HepG2 (cell line): Measurements from ENCODE around the gene CHMP6. TPM values are rescaled to one million over a fixed set of nuclear protein-coding genes. Genes with fewer than 3 reads are reported as not detected.

ENCODE experiments used
- ELF3 ChIP-seq: IDR thresholded peaks from 2 replicates; pipeline ENCODE4 v1.6.1; 2016; ENCODE audit warnings: missing genetic modification reagents, missing compliant biosample characterization
- ELF4 ChIP-seq: sonication (generic); formaldehyde crosslinking; IDR thresholded peaks from 2 replicates; pipeline ENCODE4 v1.5.0; 2020; ENCODE audit warnings: missing genetic modification reagents, mild to moderate bottlenecking, moderate library complexity, borderline replicate concordance
- HMG20A ChIP-seq: IDR thresholded peaks from 2 replicates; pipeline ENCODE4 v1.6.1; 2016; ENCODE audit warnings: borderline replicate concordance
- HNRNPL ChIP-seq: fragments of 200-400 bp; formaldehyde crosslinking; IDR thresholded peaks from 2 replicates; pipeline ENCODE4 v1.6.1; 2017; ENCODE audit warnings: mild to moderate bottlenecking, low read depth, low read length
- IKZF1 ChIP-seq: fragments of 450-650 bp; IDR thresholded peaks from 2 replicates; pipeline ENCODE4 v1.7.1; 2016
- KDM5B ChIP-seq: sonication (generic); formaldehyde crosslinking; IDR thresholded peaks from 2 replicates; pipeline ENCODE4 v1.4.0; 2020; ENCODE audit warnings: missing genetic modification reagents, mild to moderate bottlenecking, borderline replicate concordance
- NFKB2 ChIP-seq: sonication (generic); formaldehyde crosslinking; IDR thresholded peaks from 2 replicates; pipeline ENCODE4 v1.4.0; 2020; ENCODE audit warnings: missing genetic modification reagents, borderline replicate concordance
- NFYB ChIP-seq: sonication (generic); formaldehyde crosslinking; IDR thresholded peaks from 2 replicates; pipeline ENCODE4 v1.4.0; 2020; ENCODE audit warnings: missing genetic modification reagents
- RNF2 ChIP-seq: fragments of 450-650 bp; conservative IDR thresholded peaks from 2 replicates; pipeline ENCODE4 v1.6.1; 2016; ENCODE audit warnings: low read depth
- SALL1 ChIP-seq: sonication (generic); formaldehyde crosslinking; IDR thresholded peaks from 2 replicates; pipeline ENCODE4 v1.8.0; 2022; ENCODE audit warnings: mild to moderate bottlenecking, missing genetic modification reagents
- SMAD1 ChIP-seq: sonication (generic); formaldehyde crosslinking; IDR thresholded peaks from 2 replicates; pipeline ENCODE4 v1.4.0; 2020; ENCODE audit warnings: missing genetic modification reagents, low read depth, mild to moderate bottlenecking, borderline replicate concordance
- SMAD9 ChIP-seq: sonication (generic); formaldehyde crosslinking; IDR thresholded peaks from 2 replicates; pipeline ENCODE4 v1.5.1; 2020; ENCODE audit warnings: mild to moderate bottlenecking, missing genetic modification reagents
- SMYD3 ChIP-seq: sonication (generic); formaldehyde crosslinking; IDR thresholded peaks from 2 replicates; pipeline ENCODE4 v1.8.1; 2023; ENCODE audit warnings: mild to moderate bottlenecking, missing genetic modification reagents
- SP5 ChIP-seq: IDR thresholded peaks from 2 replicates; pipeline ENCODE4 v1.6.1; 2016; ENCODE audit warnings: low read depth, borderline replicate concordance
- SUZ12 ChIP-seq: fragments of 150-350 bp; IDR thresholded peaks from 2 replicates; pipeline ENCODE4 v1.6.1; 2014; ENCODE audit warnings: low read depth, low read length
- THYN1 ChIP-seq: sonication (generic); formaldehyde crosslinking; IDR thresholded peaks from 2 replicates; pipeline ENCODE4 v1.8.1; 2023; ENCODE audit warnings: low read depth, mild to moderate bottlenecking, moderate library complexity, missing genetic modification reagents, borderline replicate concordance
- XRCC5 ChIP-seq: fragments of 200-400 bp; formaldehyde crosslinking; optimal IDR thresholded peaks from 2 replicates; pipeline ENCODE3; 2017; ENCODE audit warnings: mild to moderate bottlenecking, low read length
- ZNF205 ChIP-seq: IDR thresholded peaks from 2 replicates; pipeline ENCODE4 v1.6.1; 2018; ENCODE audit warnings: missing biosample characterization, missing genetic modification reagents
- ZNF468 ChIP-seq: sonication (generic); formaldehyde crosslinking; IDR thresholded peaks from 2 replicates; pipeline ENCODE4 v1.8.0; 2022; ENCODE audit warnings: mild to moderate bottlenecking, moderate library complexity, missing genetic modification reagents
- ZNF563 ChIP-seq: sonication (generic); formaldehyde crosslinking; IDR thresholded peaks from 2 replicates; pipeline ENCODE4 v1.8.0; 2022; ENCODE audit warnings: mild to moderate bottlenecking, moderate library complexity, missing genetic modification reagents
- ZSCAN12 ChIP-seq: sonication (generic); formaldehyde crosslinking; IDR thresholded peaks from 2 replicates; pipeline ENCODE4 v1.9.0; 2021; ENCODE audit warnings: mild to moderate bottlenecking, missing genetic modification reagents
- polyA plus RNA-seq, 8 experiments: library from polyadenylated mRNA; depleted of rRNA in 3 of 8; stranded (reverse) in 7 of 8; unstranded in 1 of 8; fragments of >200 nt; fragmentation: Illumina TruSeq in 4 of 8; extraction: Trizol in 4 of 8; gene quantifications; 2 replicates each; pipeline versions ENCODE4 v1.2.1 to v1.2.3, GENCODE V29; 2011 to 2016; ENCODE audit warnings: low read depth in 4 of 8, missing spikeins in 1 of 8, mixed read lengths in 1 of 8; ENCODE audit not compliant: insufficient read depth in 1 of 8
- total RNA-seq, 5 experiments: library from RNA; depleted of rRNA; stranded (reverse); fragments of >200 nt; fragmentation: Illumina TruSeq; extraction: Trizol; gene quantifications; 2 replicates each; pipeline ENCODE4 v1.2.3, GENCODE V29; 2016; ENCODE audit warnings: low read depth in 1 of 5
- TF ChIP-seq, protein P1 (sequence below): sonication (generic); formaldehyde crosslinking; IDR thresholded peaks from 2 replicates; pipeline ENCODE4 v1.5.1; 2020; ENCODE audit warnings: mild to moderate bottlenecking, missing genetic modification reagents
- TF ChIP-seq, protein P2 (sequence below): sonication (generic); formaldehyde crosslinking; IDR thresholded peaks from 2 replicates; pipeline ENCODE4 v1.4.0; 2020; ENCODE audit warnings: mild to moderate bottlenecking, low read depth, missing genetic modification reagents
- TF ChIP-seq, protein P3 (sequence below): sonication (generic); formaldehyde crosslinking; IDR thresholded peaks from 2 replicates; pipeline ENCODE4 v1.4.0; 2020; ENCODE audit warnings: missing genetic modification reagents
- TF ChIP-seq, protein P4 (sequence below): sonication (generic); formaldehyde crosslinking; IDR thresholded peaks from 2 replicates; pipeline ENCODE4 v1.4.0; 2020; ENCODE audit warnings: missing genetic modification reagents
- TF ChIP-seq, protein P5 (sequence below): sonication (generic); formaldehyde crosslinking; IDR thresholded peaks from 2 replicates; pipeline ENCODE4 v1.8.0; 2022; ENCODE audit warnings: mild to moderate bottlenecking, missing genetic modification reagents

The CHMP6 gene
- total and polyA plus RNA-seq, 2 of the 13 experiments (the other 11 are each of a cell fraction or from before 2014, with no cell fraction given) = 11.1 to 24.2 TPM

DNA sequence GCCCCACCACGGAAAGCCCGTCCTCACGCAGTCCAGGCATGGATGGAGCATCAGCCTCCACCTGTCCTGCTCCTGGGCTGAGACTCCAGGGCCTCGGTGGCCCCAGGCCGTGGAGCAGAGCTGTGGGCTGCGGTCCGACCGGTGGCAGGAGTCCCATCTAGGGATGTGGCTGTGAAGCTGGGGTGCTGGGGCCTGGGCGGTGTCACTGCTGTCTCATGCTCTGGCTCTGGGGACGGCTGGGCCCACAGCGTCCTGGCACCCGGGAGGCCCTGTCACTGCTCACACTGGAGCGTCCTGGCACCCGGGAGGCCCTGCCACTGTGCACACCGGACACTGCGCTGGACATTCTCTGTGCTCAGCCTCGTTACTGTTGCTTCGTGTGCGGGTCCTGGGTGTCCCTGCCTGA is 51.7 kb downstream of the CHMP6 start (continued):
- TF ChIP-seq, protein P1, sequence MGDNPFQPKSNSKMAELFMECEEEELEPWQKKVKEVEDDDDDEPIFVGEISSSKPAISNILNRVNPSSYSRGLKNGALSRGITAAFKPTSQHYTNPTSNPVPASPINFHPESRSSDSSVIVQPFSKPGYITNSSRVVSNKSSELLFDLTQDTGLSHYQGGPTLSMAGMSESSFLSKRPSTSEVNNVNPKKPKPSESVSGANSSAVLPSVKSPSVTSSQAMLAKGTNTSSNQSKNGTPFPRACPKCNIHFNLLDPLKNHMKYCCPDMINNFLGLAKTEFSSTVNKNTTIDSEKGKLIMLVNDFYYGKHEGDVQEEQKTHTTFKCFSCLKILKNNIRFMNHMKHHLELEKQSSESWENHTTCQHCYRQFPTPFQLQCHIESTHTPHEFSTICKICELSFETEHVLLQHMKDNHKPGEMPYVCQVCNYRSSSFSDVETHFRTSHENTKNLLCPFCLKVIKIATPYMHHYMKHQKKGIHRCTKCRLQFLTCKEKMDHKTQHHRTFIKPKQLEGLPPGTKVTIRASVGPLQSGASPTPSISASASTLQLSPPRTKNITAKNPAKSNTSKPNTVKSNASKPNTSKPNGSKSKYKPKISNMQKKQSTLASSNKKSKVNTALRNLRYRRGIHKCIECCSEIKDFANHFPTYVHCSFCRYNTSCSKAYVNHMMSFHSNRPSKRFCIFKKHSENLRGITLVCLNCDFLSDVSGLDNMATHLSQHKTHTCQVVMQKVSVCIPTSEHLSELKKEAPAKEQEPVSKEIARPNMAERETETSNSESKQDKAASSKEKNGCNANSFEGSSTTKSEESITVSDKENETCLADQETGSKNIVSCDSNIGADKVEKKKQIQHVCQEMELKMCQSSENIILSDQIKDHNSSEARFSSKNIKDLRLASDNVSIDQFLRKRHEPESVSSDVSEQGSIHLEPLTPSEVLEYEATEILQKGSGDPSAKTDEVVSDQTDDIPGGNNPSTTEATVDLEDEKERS (CRISPR knock-in tag) = peak; percentile 88
- TF ChIP-seq HMG20A (CRISPR knock-in tag) = no peak
- no peak for TF ChIP-seq IKZF1
- TF ChIP-seq, protein P2, sequence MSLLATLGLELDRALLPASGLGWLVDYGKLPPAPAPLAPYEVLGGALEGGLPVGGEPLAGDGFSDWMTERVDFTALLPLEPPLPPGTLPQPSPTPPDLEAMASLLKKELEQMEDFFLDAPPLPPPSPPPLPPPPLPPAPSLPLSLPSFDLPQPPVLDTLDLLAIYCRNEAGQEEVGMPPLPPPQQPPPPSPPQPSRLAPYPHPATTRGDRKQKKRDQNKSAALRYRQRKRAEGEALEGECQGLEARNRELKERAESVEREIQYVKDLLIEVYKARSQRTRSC (CRISPR knock-in tag) = no peak
- no peak for TF ChIP-seq NFYB
- no peak for TF ChIP-seq ZSCAN12
- TF ChIP-seq, protein P3, sequence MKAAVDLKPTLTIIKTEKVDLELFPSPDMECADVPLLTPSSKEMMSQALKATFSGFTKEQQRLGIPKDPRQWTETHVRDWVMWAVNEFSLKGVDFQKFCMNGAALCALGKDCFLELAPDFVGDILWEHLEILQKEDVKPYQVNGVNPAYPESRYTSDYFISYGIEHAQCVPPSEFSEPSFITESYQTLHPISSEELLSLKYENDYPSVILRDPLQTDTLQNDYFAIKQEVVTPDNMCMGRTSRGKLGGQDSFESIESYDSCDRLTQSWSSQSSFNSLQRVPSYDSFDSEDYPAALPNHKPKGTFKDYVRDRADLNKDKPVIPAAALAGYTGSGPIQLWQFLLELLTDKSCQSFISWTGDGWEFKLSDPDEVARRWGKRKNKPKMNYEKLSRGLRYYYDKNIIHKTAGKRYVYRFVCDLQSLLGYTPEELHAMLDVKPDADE (CRISPR knock-in tag) = no peak
- no peak for TF ChIP-seq XRCC5
- TF ChIP-seq SMAD1 = no peak
- TF ChIP-seq ZNF563 (CRISPR knock-in tag) = no peak
- TF ChIP-seq SMYD3 = no peak
- TF ChIP-seq THYN1 (CRISPR knock-in tag) = no peak
- TF ChIP-seq, protein P4, sequence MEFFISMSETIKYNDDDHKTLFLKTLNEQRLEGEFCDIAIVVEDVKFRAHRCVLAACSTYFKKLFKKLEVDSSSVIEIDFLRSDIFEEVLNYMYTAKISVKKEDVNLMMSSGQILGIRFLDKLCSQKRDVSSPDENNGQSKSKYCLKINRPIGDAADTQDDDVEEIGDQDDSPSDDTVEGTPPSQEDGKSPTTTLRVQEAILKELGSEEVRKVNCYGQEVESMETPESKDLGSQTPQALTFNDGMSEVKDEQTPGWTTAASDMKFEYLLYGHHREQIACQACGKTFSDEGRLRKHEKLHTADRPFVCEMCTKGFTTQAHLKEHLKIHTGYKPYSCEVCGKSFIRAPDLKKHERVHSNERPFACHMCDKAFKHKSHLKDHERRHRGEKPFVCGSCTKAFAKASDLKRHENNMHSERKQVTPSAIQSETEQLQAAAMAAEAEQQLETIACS (CRISPR knock-in tag) = no peak
- TF ChIP-seq SUZ12 = no peak
- TF ChIP-seq NFKB2 (CRISPR knock-in tag) = no peak
- TF ChIP-seq ZNF468 = no peak
- no peak; the same call in 1 of the 2 replicates for TF ChIP-seq SMAD9 (CRISPR knock-in tag)
- TF ChIP-seq HNRNPL = peak; percentile 57; the same call in 1 of the 2 replicates
- no peak for TF ChIP-seq ELF3 (CRISPR knock-in tag)
- no peak for TF ChIP-seq SALL1 (CRISPR knock-in tag)
- peak; percentile 79; the same call in 1 of the 2 replicates for TF ChIP-seq KDM5B
- no peak for TF ChIP-seq ELF4 (CRISPR knock-in tag)
- TF ChIP-seq SP5 = no peak
- TF ChIP-seq ZNF205 (CRISPR knock-in tag) = no peak
- TF ChIP-seq, protein P5, sequence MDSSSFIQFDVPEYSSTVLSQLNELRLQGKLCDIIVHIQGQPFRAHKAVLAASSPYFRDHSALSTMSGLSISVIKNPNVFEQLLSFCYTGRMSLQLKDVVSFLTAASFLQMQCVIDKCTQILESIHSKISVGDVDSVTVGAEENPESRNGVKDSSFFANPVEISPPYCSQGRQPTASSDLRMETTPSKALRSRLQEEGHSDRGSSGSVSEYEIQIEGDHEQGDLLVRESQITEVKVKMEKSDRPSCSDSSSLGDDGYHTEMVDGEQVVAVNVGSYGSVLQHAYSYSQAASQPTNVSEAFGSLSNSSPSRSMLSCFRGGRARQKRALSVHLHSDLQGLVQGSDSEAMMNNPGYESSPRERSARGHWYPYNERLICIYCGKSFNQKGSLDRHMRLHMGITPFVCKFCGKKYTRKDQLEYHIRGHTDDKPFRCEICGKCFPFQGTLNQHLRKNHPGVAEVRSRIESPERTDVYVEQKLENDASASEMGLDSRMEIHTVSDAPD (CRISPR knock-in tag) = no peak
- 0 out of 2 replicates have a peak, but pooled peaks have one; percentile 18 for TF ChIP-seq RNF2
